Tibial nerve (tissue), 4 donors: ENCODE measurements around the gene PCDHGA10. TPM values are rescaled to one million over a fixed set of nuclear protein-coding genes. Genes with fewer than 3 reads are reported as not detected.
"Not testable (repeated sequence)": the region's sequence is repeated elsewhere in the genome, so short reads cannot be mapped to it uniquely, and the experiment has no call there.

ENCODE experiments used
- DNase-seq, 2 donors: peaks; one replicate each; pipeline ENCODE4 v3.0.0-alpha.2; 2019; ENCODE audit warnings: low spot score in 2 of 2
- H3K27ac ChIP-seq, 4 donors: fragments of 200-600 bp; sonication (generic) in 3 of 4; one replicate each; pipeline ENCODE4 v1.5.1; 2017 to 2019; ENCODE audit warnings: mild to moderate bottlenecking in 1 of 4
- H3K27me3 ChIP-seq, 2 donors: fragments of 200-600 bp; sonication (generic) in 1 of 2; one replicate each; pipeline versions ENCODE4 v1.5.1 to v1.6.0; 2017 to 2019
- H3K36me3 ChIP-seq, 3 donors: fragments of 200-600 bp; sonication (generic); one replicate each; pipeline ENCODE4 v1.5.1; 2018 to 2019
- H3K4me1 ChIP-seq, 4 donors: fragments of 200-600 bp; sonication (generic) in 3 of 4; one replicate each; pipeline ENCODE4 v1.5.1; 2017 to 2019
- H3K4me3 ChIP-seq, 4 donors: fragments of 200-600 bp; sonication (generic) in 3 of 4; one replicate each; pipeline ENCODE4 v1.5.1; 2017 to 2019; ENCODE audit warnings: mild to moderate bottlenecking in 1 of 4, moderate library complexity in 1 of 4
- H3K9me3 ChIP-seq, 4 donors: fragments of 200-600 bp; sonication (generic) in 3 of 4; one replicate each; pipeline ENCODE4 v1.5.1; 2017 to 2019
- CTCF ChIP-seq, 5 experiments: fragments of 200-600 bp in 3 of 5; fragments of 450-650 bp in 2 of 5; sonication (generic) in 3 of 5; IDR thresholded peaks; one replicate each; pipeline ENCODE4 v1.5.1; 2016 to 2019; ENCODE audit warnings: antibody characterized with exemption in 5 of 5, mild to moderate bottlenecking in 3 of 5, moderate library complexity in 2 of 5
- EP300 ChIP-seq, 2 donors: sonication (generic); formaldehyde crosslinking; IDR thresholded peaks; one replicate each; pipeline ENCODE4 v1.6.1; 2017; ENCODE audit warnings: antibody characterized with exemption in 2 of 2, mild to moderate bottlenecking in 1 of 2
- POLR2A ChIP-seq, 2 donors: fragments of 450-650 bp; IDR thresholded peaks; one replicate each; pipeline ENCODE4 v1.6.1; 2017; ENCODE audit warnings: antibody characterized with exemption in 2 of 2, mild to moderate bottlenecking in 2 of 2, moderate library complexity in 2 of 2
- WGBS, 2 donors: methylation state at CpG; one replicate each; pipeline ENCODE4 v1.1.5; 2018; 5-methylcytosine and 5-hydroxymethylcytosine counted together
- total RNA-seq, 4 donors: library from RNA; depleted of rRNA; stranded (reverse); fragments of >200 nt; gene quantifications; one replicate each; pipeline ENCODE4 v1.1.0, GENCODE V29; 2016

PCDHGA10 gene
- total RNA-seq, 4 donors from 2014 or later, result 7.6 to 15.0 (median 10.6) TPM

GRCh38 chr5:141388661-141389060 is 24.1 kb upstream of the PCDHGA10 start:
- TF ChIP-seq EP300 (IDR thresholded peaks at IDR 0.05) (no peak), POLR2A (IDR thresholded peaks at IDR 0.05) (no peak), CTCF (IDR thresholded peaks at IDR 0.05) (no peak)
- Histone ChIP-seq H3K4me3 (no peak overlapping the region), H3K4me1 (no peaks in the 10 kb centered on the region), H3K36me3 (peaks cover 0 to 46% (median 0%) of the 10 kb centered on the region in 3 donors), H3K27me3 (no peaks in the 10 kb centered on the region), H3K27ac (no peak overlapping the region), H3K9me3 (peaks cover 7 to 97% (median 52%) of the 10 kb centered on the region in 4 donors)
- DNase-seq, result no peak
- 53 to 58% methylated on average over 10 of the region's 10 CpGs for WGBS, 2 donors

DNA sequence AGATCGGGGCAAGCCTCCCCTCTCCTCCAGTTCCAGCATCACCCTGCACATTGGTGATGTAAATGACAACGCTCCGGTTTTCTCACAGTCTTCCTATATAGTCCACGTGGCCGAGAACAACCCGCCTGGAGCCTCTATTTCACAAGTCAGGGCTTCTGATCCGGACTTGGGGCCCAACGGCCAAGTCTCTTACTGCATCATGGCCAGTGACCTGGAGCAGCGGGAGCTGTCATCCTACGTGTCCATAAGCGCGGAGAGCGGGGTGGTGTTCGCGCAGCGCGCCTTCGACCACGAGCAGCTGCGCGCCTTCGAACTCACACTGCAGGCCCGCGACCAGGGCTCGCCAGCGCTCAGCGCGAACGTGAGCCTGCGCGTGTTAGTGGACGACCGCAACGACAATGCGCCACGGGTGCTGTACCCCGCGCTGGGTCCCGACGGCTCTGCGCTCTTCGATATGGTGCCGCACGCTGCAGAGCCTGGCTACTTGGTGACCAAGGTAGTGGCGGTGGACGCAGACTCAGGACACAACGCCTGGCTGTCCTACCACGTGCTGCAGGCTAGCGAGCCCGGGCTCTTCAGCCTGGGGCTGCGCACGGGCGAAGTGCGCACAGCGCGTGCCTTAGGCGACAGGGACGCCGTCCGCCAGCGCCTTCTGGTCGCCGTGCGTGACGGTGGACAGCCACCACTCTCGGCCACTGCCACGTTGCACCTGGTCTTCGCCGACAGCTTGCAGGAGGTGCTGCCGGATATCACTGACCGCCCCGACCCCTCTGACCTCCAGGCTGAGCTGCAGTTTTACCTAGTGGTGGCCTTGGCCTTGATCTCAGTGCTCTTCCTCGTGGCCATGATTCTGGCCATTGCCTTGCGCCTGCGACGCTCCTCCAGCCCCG is 23.4 kb upstream of the PCDHGA10 start:
- peaks cover 8 to 97% (median 52%) of the 10 kb centered on the region in 4 donors for H3K9me3 ChIP-seq
- no peaks in the 10 kb centered on the region for H3K27me3 ChIP-seq
- DNase-seq, result no peak
- WGBS, 2 donors, result 42% methylated on average over 51 to 76 of the region's 77 CpGs
- no peak overlapping the region for H3K27ac ChIP-seq
- H3K4me3 ChIP-seq, result no peak overlapping the region
- TF ChIP-seq POLR2A (IDR thresholded peaks at IDR 0.05) (no peak), CTCF (IDR thresholded peaks at IDR 0.05) (no peak), EP300 (IDR thresholded peaks at IDR 0.05) (no peak)
- peaks cover 0 to 43% (median 0%) of the 10 kb centered on the region in 3 donors for H3K36me3 ChIP-seq
- no peaks in the 10 kb centered on the region for H3K4me1 ChIP-seq

GRCh38 chr5:141392429-141393198 is 20.2 kb upstream of the PCDHGA10 start, which contains the start of gene PCDHGA8:
Gene PCDHGA8, plus strand, starts transcription at chr5:141392633. Its CDS starts 181 bp downstream, at chr5:141392814.
- Histone ChIP-seq H3K36me3 (peaks cover 0 to 25% (median 0%) of the 10 kb centered on the region in 3 donors), H3K4me3 (no peak within 1 kb of the TSS), H3K9me3 (peaks cover 12 to 97% (median 50%) of the 10 kb centered on the region in 4 donors), H3K27ac (no peak within 1 kb of the TSS), H3K4me1 (no peaks in the 10 kb centered on the region), H3K27me3 (no peaks in the 10 kb centered on the region)
- WGBS, 2 donors, result 26 to 33% methylated on average over 38 of the region's 38 CpGs
- no peak for DNase-seq
- no peak for TF ChIP-seq CTCF (IDR thresholded peaks at IDR 0.05)
- TF ChIP-seq POLR2A (IDR thresholded peaks at IDR 0.05), result no peak
- no peak for TF ChIP-seq EP300 (IDR thresholded peaks at IDR 0.05)

GRCh38 chr5:141393267-141393666 is 19.5 kb upstream of the PCDHGA10 start:
- Histone ChIP-seq H3K4me1 (no peaks in the 10 kb centered on the region), H3K4me3 (no peak overlapping the region), H3K9me3 (peaks cover 12 to 97% (median 50%) of the 10 kb centered on the region in 4 donors), H3K27ac (no peak overlapping the region), H3K27me3 (no peaks in the 10 kb centered on the region), H3K36me3 (peaks cover 0 to 29% (median 0%) of the 10 kb centered on the region in 3 donors)
- DNase-seq, result no peak
- WGBS, 2 donors, result 41 to 44% methylated on average over 21 of the region's 21 CpGs
- TF ChIP-seq CTCF (IDR thresholded peaks at IDR 0.05) (no peak), POLR2A (IDR thresholded peaks at IDR 0.05) (no peak), EP300 (IDR thresholded peaks at IDR 0.05) (no peak)

DNA sequence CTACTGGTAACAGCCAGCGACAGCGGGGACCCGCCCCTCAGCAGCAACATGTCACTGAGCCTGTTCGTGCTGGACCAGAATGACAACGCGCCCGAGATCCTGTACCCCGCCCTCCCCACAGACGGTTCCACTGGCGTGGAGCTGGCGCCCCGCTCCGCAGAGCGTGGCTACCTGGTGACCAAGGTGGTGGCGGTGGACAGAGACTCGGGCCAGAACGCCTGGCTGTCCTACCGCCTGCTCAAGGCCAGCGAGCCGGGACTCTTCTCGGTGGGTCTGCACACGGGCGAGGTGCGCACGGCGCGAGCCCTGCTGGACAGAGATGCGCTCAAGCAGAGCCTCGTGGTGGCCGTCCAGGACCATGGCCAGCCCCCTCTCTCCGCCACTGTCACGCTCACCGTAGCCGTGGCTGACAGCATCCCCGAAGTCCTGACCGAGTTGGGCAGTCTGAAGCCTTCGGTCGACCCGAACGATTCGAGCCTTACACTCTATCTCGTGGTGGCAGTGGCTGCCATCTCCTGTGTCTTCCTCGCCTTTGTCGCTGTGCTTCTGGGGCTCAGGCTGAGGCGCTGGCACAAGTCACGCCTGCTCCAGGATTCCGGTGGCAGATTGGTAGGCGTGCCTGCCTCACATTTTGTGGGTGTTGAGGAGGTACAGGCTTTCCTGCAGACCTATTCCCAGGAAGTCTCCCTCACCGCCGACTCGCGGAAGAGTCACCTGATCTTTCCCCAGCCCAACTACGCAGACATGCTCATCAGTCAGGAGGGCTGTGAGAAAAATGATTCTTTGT is 18.2 kb upstream of the PCDHGA10 start:
- not testable (repeated sequence) for H3K4me1 ChIP-seq, H3K4me3 ChIP-seq, H3K27me3 ChIP-seq, H3K27ac ChIP-seq, DNase-seq
- WGBS, 2 donors, result 44 to 50% methylated on average over 29 to 34 of the region's 53 CpGs
- Histone ChIP-seq H3K9me3 (peaks cover 9 to 97% (median 50%) of the 10 kb centered on the region in 4 donors), H3K36me3 (peaks cover 0 to 20% (median 0%) of the 10 kb centered on the region in 3 donors)
